H1 (cell line): Measurements from ENCODE around the gene RGS8. TPM values are rescaled to one million over a fixed set of nuclear protein-coding genes. Genes with fewer than 3 reads are reported as not detected.

Experiments
- CTCF ChIA-PET: fragments of 300-600 bp; sonication (Branson Sonifier 250); formaldehyde crosslinking; loops from one replicate; lab custom pipeline; 2021; ENCODE audit not compliant: partially characterized antibody; lab: Charles Lee
- POLR2A ChIA-PET: fragments of 300-600 bp; sonication (Branson Sonifier 250); formaldehyde crosslinking; loops from one replicate; lab custom pipeline; 2021; ENCODE audit warnings: inconsistent platforms; ENCODE audit not compliant: partially characterized antibody; lab: Charles Lee
- DNase-seq, 2 experiments: peaks; one replicate each; pipeline versions ENCODE4 v3.0.0 to v3.0.0-alpha.2; 2010 to 2022; ENCODE audit warnings: low spot score in 2 of 2, low read depth in 1 of 2, mixed read lengths in 1 of 2
- FAIRE-seq: peaks from 2 replicates; lab custom pipeline; 2011; peaks lifted over from hg19 to GRCh38; lab: Jason Lieb, UNC
- H2AFZ ChIP-seq: 2 replicates; pipeline ENCODE4 v1.8.1; 2012; ENCODE audit warnings: low read length, inconsistent platforms
- H2AK5ac ChIP-seq: 2 replicates; pipeline ENCODE4 v1.6.1; 2013; ENCODE audit warnings: low read depth, low read length
- H2BK120ac ChIP-seq: replicated peaks from 2 replicates; pipeline ENCODE3; 2013; ENCODE audit warnings: low read depth, low read length, inconsistent platforms
- H2BK12ac ChIP-seq: 2 replicates; pipeline ENCODE4 v1.6.1; 2013; ENCODE audit warnings: low read depth, low read length
- H2BK15ac ChIP-seq: 2 replicates; pipeline ENCODE4 v1.6.1; 2013; ENCODE audit warnings: low read length
- H2BK20ac ChIP-seq: 2 replicates; pipeline ENCODE4 v1.6.1; 2013; ENCODE audit warnings: low read length
- H2BK5ac ChIP-seq: 2 replicates; pipeline ENCODE4 v1.6.1; 2013; ENCODE audit warnings: low read depth, low read length
- H3K14ac ChIP-seq: 2 replicates; pipeline ENCODE4 v1.6.1; 2013; ENCODE audit warnings: inconsistent platforms; ENCODE audit not compliant: insufficient read length
- H3K18ac ChIP-seq: 2 replicates; pipeline ENCODE4 v1.6.1; 2013; ENCODE audit warnings: low read length; ENCODE audit errors: extremely low read depth
- H3K23ac ChIP-seq: 2 replicates; pipeline ENCODE4 v1.6.1; 2013; ENCODE audit warnings: inconsistent platforms; ENCODE audit not compliant: insufficient read length
- H3K23me2 ChIP-seq: 2 replicates; pipeline ENCODE4 v1.6.1; 2013; ENCODE audit warnings: low read depth, low read length
- H3K27ac ChIP-seq: 2 replicates; pipeline ENCODE4 v1.6.1; 2011; ENCODE audit warnings: low read depth, low read length, inconsistent platforms
- H3K27me3 ChIP-seq, 4 experiments: replicated peaks in 1 of 4; 1 replicate in 1 of 4; 2 replicates in 3 of 4; pipeline versions ENCODE4 v1.6.1 to v1.8.1; 2011 to 2013; ENCODE audit warnings: low read length in 3 of 4, mild to moderate bottlenecking in 3 of 4, inconsistent platforms in 2 of 4, mixed read lengths in 2 of 4, moderate library complexity in 1 of 4; ENCODE audit not compliant: control insufficient read depth in 3 of 4, insufficient read depth in 3 of 4; ENCODE audit errors: extremely low read depth in 1 of 4
- H3K36me3 ChIP-seq, 4 experiments: 2 replicates each; pipeline versions ENCODE4 v1.6.1 to v1.8.1; 2011 to 2013; ENCODE audit warnings: mild to moderate bottlenecking in 4 of 4, low read length in 3 of 4, moderate library complexity in 2 of 4, control low read depth in 1 of 4, inconsistent platforms in 1 of 4; ENCODE audit not compliant: insufficient read depth in 4 of 4, control insufficient read depth in 2 of 4
- H3K4ac ChIP-seq: replicated peaks from 2 replicates; pipeline ENCODE3; 2013; ENCODE audit warnings: low read length, low read depth, mixed read lengths, inconsistent platforms; ENCODE audit not compliant: insufficient read length
- H3K4me1 ChIP-seq, 4 experiments: replicated peaks in 1 of 4; 1 replicate in 1 of 4; 2 replicates in 3 of 4; pipeline versions ENCODE4 v1.6.1 to v1.8.1; 2011 to 2013; ENCODE audit warnings: low read length in 3 of 4, inconsistent platforms in 2 of 4, mixed read lengths in 1 of 4; ENCODE audit not compliant: insufficient read depth in 4 of 4, control insufficient read depth in 3 of 4
- H3K4me2 ChIP-seq, 2 experiments: 2 replicates each; pipeline versions ENCODE4 v1.6.1 to v1.8.1; 2011 to 2013; ENCODE audit warnings: low read depth in 2 of 2, low read length in 2 of 2, control low read depth in 1 of 2, inconsistent platforms in 1 of 2, mild to moderate bottlenecking in 1 of 2; ENCODE audit not compliant: insufficient read depth in 1 of 2
- H3K4me3 ChIP-seq, 4 experiments: fragments of 200-600, 300-600 bp in 1 of 4; sonication (generic), shearing (Covaris generic), sonication (Bioruptor Twin) in 1 of 4; 2 replicates each; pipeline versions ENCODE4 v1.5.1 to v1.8.1; 2011 to 2016; ENCODE audit warnings: low read length in 4 of 4, low read depth in 3 of 4, control low read depth in 2 of 4, inconsistent platforms in 2 of 4, mild to moderate bottlenecking in 2 of 4, mixed read lengths in 1 of 4, moderate library complexity in 1 of 4; ENCODE audit not compliant: insufficient read depth in 2 of 4; ENCODE audit errors: extremely low read depth in 1 of 4
- H3K56ac ChIP-seq: replicated peaks from 2 replicates; pipeline ENCODE3; 2013; ENCODE audit warnings: low read depth, mild to moderate bottlenecking, mixed read lengths, low read length, inconsistent platforms; ENCODE audit not compliant: insufficient read length
- H3K79me1 ChIP-seq: 2 replicates; pipeline ENCODE4 v1.6.1; 2013; ENCODE audit warnings: low read depth, low read length, control low read depth
- H3K79me2 ChIP-seq, 2 experiments: 2 replicates each; pipeline versions ENCODE4 v1.6.1 to v1.8.1; 2012 to 2013; ENCODE audit warnings: low read length in 2 of 2, mild to moderate bottlenecking in 2 of 2, inconsistent platforms in 1 of 2; ENCODE audit not compliant: insufficient read depth in 2 of 2, control insufficient read depth in 1 of 2
- H3K9ac ChIP-seq, 4 experiments: replicated peaks in 1 of 4; 1 replicate in 1 of 4; 2 replicates in 3 of 4; pipeline versions ENCODE4 v1.6.1 to v1.8.1; 2011 to 2013; ENCODE audit warnings: low read depth in 3 of 4, low read length in 3 of 4, control low read depth in 2 of 4, mild to moderate bottlenecking in 2 of 4, moderate library complexity in 2 of 4, inconsistent platforms in 1 of 4; ENCODE audit errors: extremely low read depth in 1 of 4
- H3K9me3 ChIP-seq, 2 experiments: 2 replicates each; pipeline versions ENCODE4 v1.6.1 to v1.8.1; 2012 to 2013; ENCODE audit warnings: mild to moderate bottlenecking in 2 of 2, moderate library complexity in 2 of 2, control low read depth in 1 of 2, inconsistent platforms in 1 of 2, low read depth in 1 of 2, low read length in 1 of 2, mixed read lengths in 1 of 2; ENCODE audit not compliant: insufficient read depth in 2 of 2
- H4K20me1 ChIP-seq, 2 experiments: replicated peaks in 1 of 2; 2 replicates each; pipeline versions ENCODE3 to v1.8.1; 2011 to 2013; ENCODE audit warnings: inconsistent platforms in 2 of 2, low read length in 2 of 2, mild to moderate bottlenecking in 1 of 2; ENCODE audit not compliant: insufficient read depth in 2 of 2, control insufficient read depth in 1 of 2
- H4K5ac ChIP-seq: 2 replicates; pipeline ENCODE4 v1.6.1; 2013; ENCODE audit warnings: low read length, low read depth, mixed read lengths, inconsistent platforms; ENCODE audit not compliant: insufficient read length
- H4K8ac ChIP-seq: 2 replicates; pipeline ENCODE4 v1.8.0; 2013; ENCODE audit warnings: mild to moderate bottlenecking, moderate library complexity, low read length, inconsistent platforms; ENCODE audit not compliant: insufficient read depth; ENCODE audit errors: extremely low read depth
- H4K91ac ChIP-seq: replicated peaks from 2 replicates; pipeline ENCODE3; 2013; ENCODE audit warnings: low read length, mixed read lengths, inconsistent platforms; ENCODE audit not compliant: insufficient read length
- BACH1 ChIP-seq: IDR thresholded peaks from 2 replicates; pipeline ENCODE4 v1.6.1; 2012; ENCODE audit warnings: low read length, improper control_type of control experiment
- CBX8 ChIP-seq: fragments of 300-800, 300-1000 bp; sonication (generic); IDR thresholded peaks from 2 replicates; pipeline ENCODE4 v1.7.1; 2016; ENCODE audit warnings: low read depth, low read length, borderline replicate concordance
- JUN ChIP-seq: IDR thresholded peaks from 2 replicates; pipeline ENCODE4 v1.6.1; 2011; ENCODE audit warnings: low read depth, mild to moderate bottlenecking, improper control_type of control experiment, low read length
- POLR2A ChIP-seq, 2 experiments: IDR thresholded peaks; 1 replicate in 1 of 2; 2 replicates in 1 of 2; pipeline ENCODE4 v1.6.1; 2011; ENCODE audit warnings: low read depth in 2 of 2, low read length in 2 of 2, mild to moderate bottlenecking in 2 of 2; ENCODE audit errors: control extremely low read depth in 1 of 2
- POU5F1 ChIP-seq: IDR thresholded peaks from 2 replicates; pipeline ENCODE4 v1.6.1; 2011; ENCODE audit warnings: low read depth, mild to moderate bottlenecking, low read length, moderate library complexity
- RFX5 ChIP-seq: IDR thresholded peaks from 2 replicates; pipeline ENCODE4 v1.6.1; 2011; ENCODE audit warnings: low read depth, low read length, improper control_type of control experiment, borderline replicate concordance
- RNF2 ChIP-seq: fragments of 200-900, 300-1000 bp; sonication (generic); IDR thresholded peaks from 2 replicates; pipeline ENCODE4 v1.7.1; 2016; ENCODE audit warnings: borderline replicate concordance, low read depth, mild to moderate bottlenecking, antibody characterized with exemption, low read length; ENCODE audit not compliant: poor library complexity, severe bottlenecking; ENCODE audit errors: missing control alignments
- TAF1 ChIP-seq: IDR thresholded peaks from 2 replicates; pipeline ENCODE4 v1.6.1; 2011; ENCODE audit warnings: mild to moderate bottlenecking, low read depth, low read length
- YY1 ChIP-seq: IDR thresholded peaks from 2 replicates; pipeline ENCODE4 v1.6.1; 2011; ENCODE audit warnings: low read depth, mild to moderate bottlenecking, low read length
- WGBS, 2 experiments: shearing (Covaris generic) in 1 of 2; methylation state at CpG; one replicate each; pipeline versions ENCODE4 v1.1.6 to v1.1.7; 2013 to 2015; ENCODE audit warnings: low lambda C conversion rate in 2 of 2, mixed read lengths in 2 of 2, inconsistent platforms in 1 of 2, low coverage in 1 of 2, missing lambda C conversion rate in 1 of 2; ENCODE audit not compliant: insufficient replicate concordance in 2 of 2, insufficient coverage in 1 of 2, insufficient read length in 1 of 2; ENCODE audit errors: extremely low coverage in 1 of 2, missing lambda C conversion rate in 1 of 2; 5-methylcytosine and 5-hydroxymethylcytosine counted together
- polyA plus RNA-seq, 7 experiments: library from polyadenylated mRNA; depleted of rRNA in 3 of 7; stranded (reverse) in 5 of 7; unstranded in 2 of 7; fragments of >200 nt in 5 of 7; fragments of 200-250 nt in 2 of 7; gene quantifications; 1 replicate in 5 of 7; 2 replicates in 1 of 7; 4 replicates in 1 of 7; pipeline versions ENCODE4 v1.2.1 to v1.2.3, GENCODE V29; 2011 to 2013; ENCODE audit warnings: missing spikeins in 2 of 7, mixed read lengths in 2 of 7
- total RNA-seq: library from RNA; stranded (reverse); fragmentation: NEBNext Ultra II Directional; extraction: Animal tissue kit (Norgen Biotek cat#: 25700); gene quantifications from 2 replicates; pipeline ENCODE4 v1.2.1, GENCODE V29; 2021
- TF ChIP-seq, protein P1 (sequence below): IDR thresholded peaks from 2 replicates; pipeline ENCODE4 v1.6.1; 2012; ENCODE audit warnings: inconsistent platforms
- TF ChIP-seq, protein P2 (sequence below): IDR thresholded peaks from 2 replicates; pipeline ENCODE4 v1.6.1; 2011; ENCODE audit warnings: low read depth, mild to moderate bottlenecking, low read length; ENCODE audit not compliant: insufficient read depth

The RGS8 gene
- total and polyA plus RNA-seq, 2 of the 8 experiments (the other 6 are each of a cell fraction or from before 2014, with no cell fraction given): 0.13 to 0.23 TPM

DNA sequence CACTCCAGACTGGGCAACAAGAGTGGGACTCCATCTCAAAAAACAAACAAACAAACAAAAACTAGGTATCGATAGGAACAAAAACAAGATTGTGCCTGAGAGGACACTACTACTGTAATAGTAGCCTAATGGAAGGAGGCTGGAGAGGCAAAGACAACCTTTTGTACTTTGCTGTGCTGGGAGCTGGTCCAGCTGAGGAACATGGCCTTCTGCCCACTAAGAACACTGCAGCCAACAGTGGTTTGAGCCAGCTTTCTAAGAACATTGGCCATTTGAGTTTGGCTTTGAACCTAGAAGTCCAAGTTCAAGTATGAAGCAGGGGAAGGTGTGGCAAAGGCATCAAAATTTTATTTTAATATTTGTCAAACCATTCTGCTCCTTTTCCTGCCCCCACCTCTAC, 22.7 kb upstream of the RGS8 start:
- no peak overlapping the region for H2AK5ac ChIP-seq
- H3K14ac ChIP-seq: no peak overlapping the region
- 0 out of 2 replicates have a peak overlapping the region, but pooled peaks have one; percentile 8 for H2AFZ ChIP-seq
- no peak overlapping the region for H4K8ac ChIP-seq
- no peak overlapping the region for H2BK15ac ChIP-seq
- no peaks in the 10 kb centered on the region for H3K36me3 ChIP-seq
- no peaks in the 10 kb centered on the region for H4K20me1 ChIP-seq
- no peak for TF ChIP-seq BACH1
- no peak for TF ChIP-seq RNF2
- no peak for TF ChIP-seq POU5F1
- no peak for TF ChIP-seq JUN
- TF ChIP-seq, protein P1, sequence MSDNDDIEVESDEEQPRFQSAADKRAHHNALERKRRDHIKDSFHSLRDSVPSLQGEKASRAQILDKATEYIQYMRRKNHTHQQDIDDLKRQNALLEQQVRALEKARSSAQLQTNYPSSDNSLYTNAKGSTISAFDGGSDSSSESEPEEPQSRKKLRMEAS: no peak
- TF ChIP-seq CBX8: no peak
- no peak for TF ChIP-seq POLR2A (IDR thresholded peaks at IDR 0.05; ENCODE audit: control extremely low read depth in 1 of 2, low read depth in 2 of 2, low read length in 2 of 2)
- TF ChIP-seq RFX5: no peak
- TF ChIP-seq TAF1: no peak
- TF ChIP-seq, protein P2, sequence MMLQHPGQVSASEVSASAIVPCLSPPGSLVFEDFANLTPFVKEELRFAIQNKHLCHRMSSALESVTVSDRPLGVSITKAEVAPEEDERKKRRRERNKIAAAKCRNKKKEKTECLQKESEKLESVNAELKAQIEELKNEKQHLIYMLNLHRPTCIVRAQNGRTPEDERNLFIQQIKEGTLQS: no peak
- no peak for TF ChIP-seq YY1
- no peak overlapping the region for H3K18ac ChIP-seq
- no peaks in the 10 kb centered on the region for H3K23me2 ChIP-seq
- H2BK12ac ChIP-seq: no peak overlapping the region
- H3K9ac ChIP-seq: no peak overlapping the region
- no peak overlapping the region for H4K5ac ChIP-seq
- H4K91ac ChIP-seq: no peak overlapping the region
- no peaks in the 10 kb centered on the region for H3K79me1 ChIP-seq
- H3K4me2 ChIP-seq: no peak overlapping the region
- no peak overlapping the region for H3K23ac ChIP-seq
- FAIRE-seq: no peak
- H2BK5ac ChIP-seq: no peak overlapping the region
- POLR2A ChIA-PET: no interaction called here
- no peaks in the 10 kb centered on the region for H3K79me2 ChIP-seq
- H3K56ac ChIP-seq: no peak overlapping the region
- H2BK120ac ChIP-seq: no peak overlapping the region
- no peak for DNase-seq
- no peaks in the 10 kb centered on the region for H3K27me3 ChIP-seq
- peaks cover 0 to 10% (median 4%) of the 10 kb centered on the region in 4 experiments; a peak in 4 of 7 replicates for H3K4me1 ChIP-seq
- 83% methylated on average over 1 of the region's 1 CpG; no CpG with 5 or more reads in 1 of the 2 experiments for WGBS, 2 experiments
- H3K27ac ChIP-seq: no peak overlapping the region
- no peak overlapping the region for H3K4me3 ChIP-seq
- H3K4ac ChIP-seq: no peak overlapping the region
- no peaks in the 10 kb centered on the region for H3K9me3 ChIP-seq
- H2BK20ac ChIP-seq: no peak overlapping the region
- CTCF ChIA-PET: interaction anchor here (0.6 to 1.2 kb wide), 2 partner anchors 21 to 90 kb away, joined by 3 read pairs; no protein-coding TSS in a partner anchor
